8988T (cell line): Measurements from ENCODE around the gene PRR20B.
"Not testable (repeated sequence)": the region's sequence is repeated elsewhere in the genome, so short reads cannot be mapped to it uniquely, and the experiment has no call there.

ENCODE experiments used
- DNase-seq: peaks from one replicate; pipeline ENCODE4 v3.0.0; 2011

PRR20B gene

DNA sequence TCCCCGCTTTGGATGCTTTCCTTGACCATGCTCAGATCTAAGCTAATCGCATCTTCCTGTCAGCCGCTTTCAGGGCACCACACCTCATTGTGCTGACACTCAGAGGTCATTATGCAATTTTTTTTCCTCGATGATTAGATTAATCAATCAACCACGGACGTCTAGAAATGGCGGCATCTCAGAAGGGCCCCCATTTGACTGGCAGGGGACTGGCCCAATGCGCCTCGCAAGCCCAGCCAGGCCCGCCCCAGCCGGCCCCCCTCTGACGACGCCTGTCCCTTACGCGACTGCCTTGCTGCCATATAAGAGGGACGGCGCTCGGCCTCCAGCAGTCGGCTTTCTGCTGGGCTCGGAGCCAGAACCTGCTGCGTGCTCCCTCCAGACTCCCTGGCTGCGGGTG lies at the start of gene PRR20B:
Gene PRR20B (plus strand): TSS at position 301 of the 400 bp plus-strand sequence. CDS start 387 bp downstream, outside the sequence.
- not testable (repeated sequence) for DNase-seq

DNA sequence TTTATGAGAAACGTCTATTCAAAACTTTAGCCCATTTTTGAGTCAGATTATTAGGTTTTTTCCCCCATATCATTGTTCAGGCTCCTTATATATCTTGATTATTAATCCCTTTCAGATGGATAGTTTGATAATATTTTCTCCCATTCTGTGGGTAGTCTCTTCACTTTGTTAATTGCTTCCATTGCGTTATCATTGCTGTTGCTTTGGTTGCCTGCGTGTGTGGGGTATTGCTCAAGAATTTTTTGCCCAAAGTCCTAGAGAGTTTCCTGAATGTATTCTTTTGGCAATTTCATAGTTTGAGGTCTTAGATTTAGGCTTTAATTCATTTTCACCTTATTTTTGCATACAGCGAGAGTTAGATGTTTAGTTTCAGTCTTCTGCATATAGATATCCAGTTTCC lies 32.3 kb upstream of the PRR20B start:
- DNase-seq: no peak

DNA sequence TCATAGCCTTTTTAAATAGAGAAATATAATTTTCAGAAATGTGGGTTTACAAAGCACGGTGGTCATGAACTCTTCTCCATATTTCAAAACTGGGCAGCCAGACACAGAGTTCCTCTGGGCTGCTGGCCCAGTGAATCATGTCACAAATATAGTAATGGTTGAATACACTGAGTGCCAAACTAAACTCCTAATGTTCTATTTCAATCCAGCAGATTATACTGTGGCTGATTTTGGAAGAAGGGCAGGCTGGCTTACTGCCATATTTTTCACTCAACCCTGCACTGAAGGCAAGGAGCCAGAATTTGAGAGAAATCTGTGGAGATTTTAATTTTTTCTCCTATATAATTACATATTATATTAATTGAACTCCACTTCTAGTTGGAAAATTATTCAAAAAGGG lies 23.6 kb upstream of the PRR20B start:
- DNase-seq: no peak

DNA sequence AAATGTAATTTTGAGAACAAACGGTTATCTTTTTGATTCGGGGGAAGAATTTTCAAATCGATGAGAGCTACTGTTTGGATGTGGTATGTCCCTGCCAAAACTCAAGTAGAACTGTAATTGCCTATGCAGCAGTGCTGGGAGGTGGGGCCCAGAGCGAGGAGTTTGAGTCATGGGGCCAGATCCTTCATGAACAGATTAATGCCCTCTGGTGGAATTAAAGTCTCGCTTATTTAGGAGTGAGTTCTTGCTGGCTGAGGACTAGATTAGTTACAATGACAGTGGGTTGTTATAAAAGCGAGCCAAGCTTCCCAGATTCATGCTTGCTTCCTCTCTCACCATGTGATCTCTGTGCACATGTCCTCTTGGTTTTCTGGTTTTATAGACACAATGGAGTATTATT lies 18.4 kb upstream of the PRR20B start:
- no peak for DNase-seq

DNA sequence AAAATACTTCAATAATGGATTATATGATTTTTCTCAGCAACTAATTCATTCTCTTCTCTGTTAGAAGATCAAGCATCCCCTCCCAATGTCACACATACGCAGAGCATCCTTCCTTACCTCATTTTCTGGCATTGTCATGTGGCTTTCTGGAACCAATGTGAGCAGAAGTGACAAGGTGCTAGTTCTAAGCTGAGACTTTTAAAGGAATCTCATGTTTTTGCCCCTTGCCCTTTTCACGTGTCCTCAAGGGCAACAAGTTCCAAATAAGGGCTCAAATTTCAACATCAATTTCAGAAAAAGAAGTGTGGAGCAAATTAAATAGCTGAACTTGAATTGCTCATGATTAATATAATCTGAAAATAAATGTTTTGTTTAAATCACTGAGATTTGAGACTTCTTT lies 11.2 kb upstream of the PRR20B start:
- DNase-seq: no peak

DNA sequence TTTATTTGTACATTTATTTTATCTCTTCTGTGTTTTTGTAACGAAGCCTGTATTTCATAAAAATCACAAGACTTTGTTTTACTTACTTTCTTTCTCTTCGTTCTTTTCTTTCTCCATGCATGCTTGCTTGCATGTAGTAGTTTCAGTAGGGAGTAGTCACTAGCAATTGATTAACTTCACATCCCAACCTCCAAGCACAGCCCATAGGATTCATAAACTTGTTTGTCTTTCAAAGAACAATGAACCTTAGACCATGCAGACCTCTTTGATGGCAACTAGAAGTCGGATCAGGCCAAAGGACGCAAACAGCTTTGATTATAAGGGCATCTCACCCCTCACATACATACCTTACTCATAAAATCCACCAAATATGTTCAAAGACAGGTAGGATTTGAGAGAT lies 9.7 kb upstream of the PRR20B start:
- no peak for DNase-seq

DNA sequence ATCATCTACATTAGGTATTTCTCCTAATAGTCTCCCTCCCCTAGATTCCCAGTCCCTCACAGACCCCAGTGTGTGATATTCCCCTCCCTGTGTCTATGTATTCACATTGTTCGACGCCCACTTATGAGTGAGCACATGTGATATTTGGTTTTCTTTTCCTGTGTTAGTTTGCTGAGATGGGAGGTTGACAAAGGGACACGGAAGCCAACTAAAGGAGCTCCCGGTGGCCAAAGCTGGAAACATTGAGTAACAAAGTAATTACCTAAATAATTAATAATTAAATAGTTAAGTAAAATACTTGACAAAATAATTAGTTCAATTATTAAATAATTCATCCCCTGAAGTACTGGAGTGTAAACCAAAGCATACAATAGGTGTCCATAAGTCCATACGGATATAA lies 8.3 kb upstream of the PRR20B start:
- DNase-seq: no peak

DNA sequence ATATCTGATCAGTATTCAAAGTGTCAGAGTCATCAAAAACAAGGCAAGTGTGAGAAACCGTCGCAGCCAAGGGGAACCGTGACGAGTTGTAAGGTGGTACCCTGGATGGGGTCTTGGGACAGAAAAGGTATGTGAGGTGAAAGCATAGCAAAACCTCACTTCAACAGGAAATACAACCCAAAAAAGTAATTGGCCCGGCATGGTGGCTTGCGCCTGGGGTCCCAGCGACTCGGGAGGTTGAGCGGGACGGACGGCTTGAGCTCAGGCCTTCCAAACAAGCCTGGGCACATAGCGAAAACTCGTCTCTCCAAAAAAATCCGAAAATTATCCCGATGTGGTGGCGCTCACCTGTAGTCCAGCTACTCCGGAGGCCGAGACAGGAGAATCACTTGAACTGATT lies 7.5 kb upstream of the PRR20B start:
- DNase-seq: not testable (repeated sequence)

DNA sequence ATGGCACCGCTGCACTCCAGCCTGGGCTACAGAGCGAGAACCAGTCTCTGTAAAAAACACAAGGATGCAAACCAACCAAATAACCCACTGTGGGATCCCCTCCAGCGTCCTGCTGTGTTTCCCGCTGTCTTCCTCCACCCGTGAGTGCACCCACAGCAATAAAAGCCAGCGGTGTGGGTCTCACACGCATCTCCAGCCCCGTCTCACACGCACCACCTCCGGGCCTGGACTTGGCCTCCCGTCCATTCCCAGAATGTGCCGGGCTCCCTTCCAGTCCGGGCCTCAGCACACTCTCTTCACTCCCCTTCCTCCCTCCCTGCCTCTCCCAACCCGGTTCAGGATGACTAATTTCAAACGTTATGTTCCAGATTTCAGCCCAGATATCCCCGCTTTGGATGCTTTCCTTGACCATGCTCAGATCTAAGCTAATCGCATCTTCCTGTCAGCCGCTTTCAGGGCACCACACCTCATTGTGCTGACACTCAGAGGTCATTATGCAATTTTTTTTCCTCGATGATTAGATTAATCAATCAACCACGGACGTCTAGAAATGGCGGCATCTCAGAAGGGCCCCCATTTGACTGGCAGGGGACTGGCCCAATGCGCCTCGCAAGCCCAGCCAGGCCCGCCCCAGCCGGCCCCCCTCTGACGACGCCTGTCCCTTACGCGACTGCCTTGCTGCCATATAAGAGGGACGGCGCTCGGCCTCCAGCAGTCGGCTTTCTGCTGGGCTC lies 6.9 kb upstream of the PRR20B start, which contains the start of gene PRR20A:
Gene PRR20A (plus strand): TSS at position 684 of the 734 bp plus-strand sequence. CDS start 387 bp downstream, outside the sequence.
- DNase-seq: not testable (repeated sequence)

DNA sequence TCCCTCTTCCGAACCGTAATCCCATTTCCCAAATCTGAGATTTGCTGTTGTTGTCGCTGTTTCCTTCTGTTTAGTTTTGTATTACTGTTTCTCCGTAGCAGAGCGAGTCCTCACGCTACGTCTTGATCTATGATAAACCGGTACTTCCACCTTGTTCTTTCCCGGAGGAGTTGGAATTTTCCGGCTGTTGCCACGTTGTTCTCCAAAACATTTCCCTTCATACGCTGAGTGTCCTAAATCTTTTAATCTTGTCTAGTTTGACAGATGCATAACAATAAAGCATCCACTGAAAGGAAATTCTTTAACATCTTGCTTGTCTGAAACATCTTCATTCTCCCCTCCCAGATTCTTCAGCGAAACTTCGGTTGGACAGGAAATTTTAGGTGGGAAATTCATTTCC lies 818 bp downstream of the PRR20B start:
- not testable (repeated sequence) for DNase-seq

DNA sequence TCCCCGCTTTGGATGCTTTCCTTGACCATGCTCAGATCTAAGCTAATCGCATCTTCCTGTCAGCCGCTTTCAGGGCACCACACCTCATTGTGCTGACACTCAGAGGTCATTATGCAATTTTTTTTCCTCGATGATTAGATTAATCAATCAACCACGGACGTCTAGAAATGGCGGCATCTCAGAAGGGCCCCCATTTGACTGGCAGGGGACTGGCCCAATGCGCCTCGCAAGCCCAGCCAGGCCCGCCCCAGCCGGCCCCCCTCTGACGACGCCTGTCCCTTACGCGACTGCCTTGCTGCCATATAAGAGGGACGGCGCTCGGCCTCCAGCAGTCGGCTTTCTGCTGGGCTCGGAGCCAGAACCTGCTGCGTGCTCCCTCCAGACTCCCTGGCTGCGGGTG lies 6.5 kb downstream of the PRR20B start, which contains the start of gene PRR20C:
Gene PRR20C (plus strand): TSS at position 301 of the 400 bp plus-strand sequence. CDS start 387 bp downstream, outside the sequence.
- not testable (repeated sequence) for DNase-seq

DNA sequence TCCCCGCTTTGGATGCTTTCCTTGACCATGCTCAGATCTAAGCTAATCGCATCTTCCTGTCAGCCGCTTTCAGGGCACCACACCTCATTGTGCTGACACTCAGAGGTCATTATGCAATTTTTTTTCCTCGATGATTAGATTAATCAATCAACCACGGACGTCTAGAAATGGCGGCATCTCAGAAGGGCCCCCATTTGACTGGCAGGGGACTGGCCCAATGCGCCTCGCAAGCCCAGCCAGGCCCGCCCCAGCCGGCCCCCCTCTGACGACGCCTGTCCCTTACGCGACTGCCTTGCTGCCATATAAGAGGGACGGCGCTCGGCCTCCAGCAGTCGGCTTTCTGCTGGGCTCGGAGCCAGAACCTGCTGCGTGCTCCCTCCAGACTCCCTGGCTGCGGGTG lies 13.0 kb downstream of the PRR20B start, which contains the start of gene PRR20D:
Gene PRR20D (plus strand): TSS at position 301 of the 400 bp plus-strand sequence. CDS start 387 bp downstream, outside the sequence.
- DNase-seq: not testable (repeated sequence)

DNA sequence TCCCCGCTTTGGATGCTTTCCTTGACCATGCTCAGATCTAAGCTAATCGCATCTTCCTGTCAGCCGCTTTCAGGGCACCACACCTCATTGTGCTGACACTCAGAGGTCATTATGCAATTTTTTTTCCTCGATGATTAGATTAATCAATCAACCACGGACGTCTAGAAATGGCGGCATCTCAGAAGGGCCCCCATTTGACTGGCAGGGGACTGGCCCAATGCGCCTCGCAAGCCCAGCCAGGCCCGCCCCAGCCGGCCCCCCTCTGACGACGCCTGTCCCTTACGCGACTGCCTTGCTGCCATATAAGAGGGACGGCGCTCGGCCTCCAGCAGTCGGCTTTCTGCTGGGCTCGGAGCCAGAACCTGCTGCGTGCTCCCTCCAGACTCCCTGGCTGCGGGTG lies 19.6 kb downstream of the PRR20B start, which contains the start of gene PRR20E:
Gene PRR20E (plus strand): TSS at position 301 of the 400 bp plus-strand sequence. CDS start 387 bp downstream, outside the sequence.
- DNase-seq: not testable (repeated sequence)

DNA sequence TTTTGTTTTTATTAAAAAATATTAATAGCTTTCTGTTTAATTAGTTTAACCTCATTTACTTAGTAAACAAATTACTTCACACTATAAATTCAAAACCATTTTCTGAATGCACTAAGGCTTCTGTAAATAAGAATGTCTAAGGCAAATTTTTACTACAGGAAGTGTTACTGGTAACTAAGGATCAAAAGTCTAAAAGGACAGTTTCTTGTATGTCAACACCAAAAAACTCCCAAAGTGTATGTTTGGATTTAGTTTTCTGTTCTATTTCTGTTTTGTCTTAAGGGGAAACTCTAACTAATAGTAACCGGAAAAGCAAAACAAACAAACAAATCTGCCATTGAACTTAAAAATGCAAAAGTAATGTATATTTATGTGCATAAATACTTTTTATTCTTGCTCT lies 44.4 kb downstream of the PRR20B start:
- no peak for DNase-seq
